ENCODE measurements around the gene ANKFN1.
"Not testable (repeated sequence)": the region's sequence is repeated elsewhere in the genome, so short reads cannot be mapped to it uniquely, and the experiment has no call there.

The ANKFN1 gene

DNA sequence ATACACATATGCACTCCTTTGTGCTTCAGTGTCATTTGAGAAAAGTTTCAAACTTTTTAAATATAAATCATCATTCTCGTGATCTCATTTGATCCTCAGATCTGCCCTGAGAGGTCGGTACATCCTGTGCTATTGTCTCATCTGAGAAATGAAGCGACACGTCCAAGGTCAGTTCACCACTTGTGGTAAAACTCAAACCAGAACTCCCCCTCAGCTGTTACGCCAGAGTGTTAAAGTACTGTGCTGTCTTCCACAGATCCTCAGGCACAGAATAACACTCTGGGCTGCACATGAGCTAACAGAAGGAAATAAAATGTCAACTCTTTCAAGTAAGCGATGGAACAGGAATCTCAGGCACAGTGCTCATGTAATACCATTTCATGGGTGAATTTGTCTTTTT, 31.4 kb downstream of the ANKFN1 start:
- no peak for DNase-seq (ENCODE audit: low spot score)

DNA sequence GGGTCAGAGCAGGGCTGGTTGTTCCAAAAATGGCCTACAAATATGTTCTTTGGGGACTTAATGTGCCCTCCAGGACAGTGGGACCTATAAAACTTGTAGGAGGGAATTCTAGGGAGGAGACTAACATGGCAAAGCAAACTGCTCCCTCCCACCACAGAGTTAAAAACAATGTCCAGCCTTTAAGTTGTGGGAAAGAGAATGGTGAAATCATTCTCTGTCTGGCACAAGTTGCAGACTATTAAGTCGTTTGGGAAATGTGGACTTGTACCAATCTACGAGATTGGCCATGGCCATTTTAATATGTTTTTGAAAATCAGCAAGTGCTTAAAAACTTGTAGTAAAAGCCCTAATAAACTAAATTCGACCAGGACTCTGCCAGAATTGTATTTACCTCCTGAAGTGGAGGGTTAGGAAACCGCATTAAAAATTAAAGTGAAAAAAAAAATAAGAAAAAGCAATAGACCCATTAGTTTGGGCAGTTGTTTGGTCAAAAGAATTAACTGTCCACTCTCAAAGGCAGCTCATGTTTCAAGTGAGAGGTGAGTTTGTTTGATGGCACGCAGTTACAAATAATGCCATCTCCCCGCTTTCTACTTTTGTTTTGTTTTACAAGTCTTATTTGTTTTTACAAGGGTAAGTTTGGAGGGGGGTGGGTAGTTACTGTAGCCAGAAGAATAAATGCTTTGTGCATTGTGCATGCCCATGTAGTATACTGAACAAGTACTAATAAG, 32.4 kb downstream of the ANKFN1 start:
- no peak for DNase-seq (ENCODE audit: low spot score)

DNA sequence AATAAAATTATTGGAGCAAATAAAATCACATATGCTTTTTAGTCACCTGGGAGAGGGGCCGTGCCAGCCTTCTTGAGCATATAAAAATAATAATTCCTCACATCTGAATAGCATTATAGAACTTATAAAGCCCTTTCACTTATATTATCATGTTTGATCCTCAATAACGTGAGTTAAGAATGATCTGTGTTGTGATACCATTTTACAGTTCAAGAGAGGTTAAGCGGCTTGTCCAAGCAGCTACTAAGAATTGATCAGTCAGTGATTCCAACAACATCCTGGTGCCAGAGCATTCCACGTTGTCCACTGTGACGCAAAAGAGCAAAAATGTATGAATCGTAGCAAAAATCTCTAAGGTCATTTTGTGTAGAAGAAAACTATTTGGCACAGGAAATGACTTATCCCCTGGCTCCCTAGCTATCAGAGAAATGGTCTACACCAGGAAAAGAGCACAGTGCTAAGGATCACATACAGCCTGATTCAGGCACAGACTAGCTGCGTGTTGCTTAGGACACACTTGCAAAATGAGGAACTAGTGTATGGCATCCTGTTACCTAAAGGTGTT, 33.0 kb downstream of the ANKFN1 start:
- DNase-seq (ENCODE audit: low spot score) = no peak

DNA sequence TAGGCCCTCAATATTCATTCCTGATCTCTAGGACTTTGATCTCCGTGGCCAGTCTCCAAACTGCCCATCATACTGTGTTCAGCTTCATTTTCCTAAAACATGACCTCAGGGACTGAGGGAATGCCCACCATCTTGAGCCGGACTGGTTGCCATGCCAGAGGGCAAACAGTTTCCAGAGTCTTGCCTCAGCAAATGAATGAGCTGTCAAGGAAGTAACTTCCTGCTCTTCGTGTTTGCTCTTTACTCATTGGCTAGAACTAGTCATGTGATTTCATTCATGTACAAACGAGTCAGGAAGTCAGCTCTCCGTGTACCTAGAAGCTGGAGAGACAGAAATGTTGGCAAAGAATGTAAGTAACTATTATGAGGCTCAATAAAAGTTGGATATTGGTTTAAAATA, 50.2 kb downstream of the ANKFN1 start:
- no peak for DNase-seq (ENCODE audit: low spot score)

DNA sequence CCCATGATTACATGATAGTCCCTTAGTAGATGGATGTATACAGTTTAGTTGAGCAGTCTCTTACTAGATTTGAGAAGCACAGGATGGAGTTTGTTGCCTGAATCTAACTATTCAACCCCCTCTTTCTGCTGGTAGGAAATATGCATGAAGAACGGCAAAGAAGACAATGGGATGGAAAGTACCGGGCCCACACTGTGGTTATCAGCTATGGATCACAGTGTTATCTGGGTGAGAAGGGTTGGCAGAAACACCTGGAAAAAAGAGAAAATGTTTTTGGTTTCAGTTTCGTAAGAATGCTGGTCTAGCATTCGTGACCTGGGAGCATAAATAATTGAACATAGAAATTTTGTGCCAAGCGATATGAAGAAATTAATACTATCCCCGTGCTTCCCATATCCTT, 53.1 kb downstream of the ANKFN1 start:
- no peak for DNase-seq (ENCODE audit: low spot score)

DNA sequence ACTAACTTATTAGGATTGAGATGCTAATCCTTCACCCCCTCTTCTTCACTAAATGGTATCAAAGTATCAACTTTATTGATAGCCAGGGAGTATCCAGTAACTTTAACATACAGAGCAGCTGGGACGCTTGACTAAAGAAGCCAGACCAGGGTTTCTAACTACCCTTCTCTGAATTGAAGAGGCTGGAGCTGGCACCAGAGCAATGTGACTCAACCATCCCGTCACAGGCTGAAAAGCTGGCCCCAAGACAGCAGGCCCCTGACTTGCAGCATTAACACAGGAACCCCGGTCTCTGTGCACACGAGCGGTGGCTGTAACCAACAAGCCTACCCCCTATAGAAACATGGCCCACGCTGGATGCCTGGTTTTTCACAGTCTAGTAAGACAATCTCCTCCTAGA, 59.8 kb downstream of the ANKFN1 start:
- DNase-seq (ENCODE audit: low spot score) = no peak

DNA sequence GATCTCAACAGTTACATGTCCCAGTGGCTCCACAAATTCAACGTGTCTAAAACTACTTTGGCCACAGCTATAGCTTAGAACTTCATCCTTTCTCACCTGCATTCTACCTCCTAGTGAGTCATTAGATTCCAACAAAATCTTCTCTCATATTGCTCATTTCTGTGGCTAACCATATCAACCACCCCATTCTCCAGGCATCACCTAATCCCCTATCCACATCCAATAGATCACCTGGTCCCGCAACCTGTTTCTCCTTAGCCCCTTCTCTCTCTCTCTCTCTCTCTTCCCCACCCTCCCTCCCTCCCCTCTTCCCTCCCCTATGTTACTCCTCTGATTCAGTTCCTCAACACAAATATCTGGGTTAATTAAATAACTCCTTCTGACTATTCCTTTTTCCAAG, 64.6 kb downstream of the ANKFN1 start:
- DNase-seq (ENCODE audit: low spot score) = no peak

DNA sequence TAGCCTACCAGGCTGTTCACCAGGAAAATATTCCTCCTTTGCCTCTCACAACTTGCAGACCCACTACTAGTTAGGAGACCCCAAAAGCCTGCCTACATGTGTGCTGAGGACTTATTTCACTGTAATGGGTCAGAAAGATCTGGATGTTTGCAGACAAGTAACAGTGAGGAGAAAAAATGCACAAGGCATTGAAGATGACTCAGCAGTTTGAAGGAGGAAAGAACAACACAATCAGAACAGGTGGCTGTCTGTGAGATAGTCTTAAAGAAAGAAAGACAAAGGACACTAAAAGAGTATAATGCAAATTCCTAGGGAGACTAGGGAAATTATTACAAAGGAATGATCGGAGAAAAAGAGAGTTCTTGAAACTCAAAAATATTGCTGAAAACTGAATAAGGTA, 69.0 kb downstream of the ANKFN1 start:
- no peak for DNase-seq (ENCODE audit: low spot score)

DNA sequence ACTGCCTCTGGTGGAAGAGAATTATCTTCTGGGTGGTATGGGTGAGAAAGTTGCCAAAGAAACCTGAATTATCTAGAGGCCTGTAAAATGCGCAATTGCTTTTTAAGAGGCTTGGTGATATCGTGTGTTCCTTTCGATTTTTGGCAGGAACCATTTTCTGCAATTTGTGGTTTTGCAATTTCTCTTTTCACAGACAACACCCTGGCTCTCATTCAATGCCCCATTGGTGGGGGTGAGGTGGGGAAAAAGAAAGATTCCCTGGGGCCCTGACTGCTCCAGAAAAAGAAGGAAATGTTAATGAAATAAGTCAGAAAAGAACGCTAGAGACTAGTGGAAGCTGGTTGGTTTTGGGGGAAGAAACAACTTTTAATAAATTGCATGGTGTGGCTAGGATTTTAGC, 77.4 kb downstream of the ANKFN1 start:
- no peak for DNase-seq (ENCODE audit: low spot score)

DNA sequence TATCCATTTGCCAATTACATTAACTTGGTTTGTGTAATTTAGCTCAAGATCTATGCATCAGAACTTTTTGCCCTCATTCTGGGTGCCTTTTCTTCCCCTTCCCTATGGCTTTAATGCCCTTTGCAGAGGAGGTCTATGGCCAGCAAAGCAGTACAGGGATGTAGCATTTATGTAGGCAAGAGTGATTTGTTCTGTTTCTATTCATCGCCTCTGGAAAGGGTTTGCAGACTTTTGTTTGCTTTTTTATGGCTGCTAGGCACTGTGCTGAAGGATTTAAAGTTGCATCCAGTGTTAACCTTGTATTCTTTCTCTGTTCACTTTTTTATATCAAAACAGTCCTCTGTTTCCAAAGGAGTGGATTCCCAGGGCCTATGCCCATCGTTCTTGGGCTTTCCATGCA, 78.0 kb downstream of the ANKFN1 start:
- no peak for DNase-seq (ENCODE audit: low spot score)

DNA sequence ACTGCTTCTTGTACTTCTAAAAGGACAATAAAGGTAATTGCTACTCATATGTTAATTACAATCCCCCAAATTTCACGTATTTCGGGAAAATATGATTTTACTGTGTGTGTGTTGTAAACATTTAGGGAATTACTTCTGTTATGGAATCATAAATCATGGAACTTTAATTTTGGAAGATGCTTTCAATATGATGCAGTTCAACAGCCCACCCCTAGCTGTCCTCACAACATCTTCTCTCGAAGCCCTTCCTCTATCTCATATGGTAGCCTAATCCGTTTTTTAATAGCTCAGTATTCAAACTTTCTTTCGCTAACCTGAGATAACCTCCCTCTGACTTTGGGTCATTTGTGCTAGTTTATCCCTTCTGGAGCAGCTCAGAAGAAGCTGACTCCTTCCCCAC, 78.4 kb downstream of the ANKFN1 start:
- DNase-seq (ENCODE audit: low spot score) = no peak

DNA sequence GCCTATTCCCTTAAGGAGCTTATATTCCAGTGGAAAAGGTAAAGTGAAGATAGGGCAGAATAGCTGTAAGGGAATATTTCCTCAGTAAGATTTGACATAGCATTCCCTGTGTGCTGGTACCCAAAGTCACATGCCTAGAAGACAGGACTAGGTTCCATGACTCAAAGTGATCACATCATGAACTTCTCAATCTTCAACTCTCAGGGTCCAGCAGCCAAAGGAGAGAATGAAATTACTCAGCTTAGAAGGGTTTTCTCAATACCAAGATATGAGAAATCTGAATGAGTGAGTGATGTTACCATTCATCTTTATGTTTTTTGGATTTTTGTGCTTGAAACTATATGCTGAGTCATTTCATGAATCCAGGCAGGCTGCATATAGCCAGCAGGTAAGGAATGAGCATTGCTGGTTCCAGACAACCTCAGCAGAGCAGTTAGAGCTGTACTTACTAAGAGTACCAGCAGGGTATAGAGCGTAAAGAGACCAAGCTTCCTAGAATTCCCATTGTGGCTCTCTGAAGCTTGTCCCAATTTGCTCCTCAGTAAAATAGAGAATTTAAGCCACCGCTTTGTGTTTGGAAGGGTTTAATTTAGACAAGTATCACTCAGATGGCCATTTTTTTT, 91.1 kb downstream of the ANKFN1 start:
- no peak for DNase-seq (ENCODE audit: low spot score)

DNA sequence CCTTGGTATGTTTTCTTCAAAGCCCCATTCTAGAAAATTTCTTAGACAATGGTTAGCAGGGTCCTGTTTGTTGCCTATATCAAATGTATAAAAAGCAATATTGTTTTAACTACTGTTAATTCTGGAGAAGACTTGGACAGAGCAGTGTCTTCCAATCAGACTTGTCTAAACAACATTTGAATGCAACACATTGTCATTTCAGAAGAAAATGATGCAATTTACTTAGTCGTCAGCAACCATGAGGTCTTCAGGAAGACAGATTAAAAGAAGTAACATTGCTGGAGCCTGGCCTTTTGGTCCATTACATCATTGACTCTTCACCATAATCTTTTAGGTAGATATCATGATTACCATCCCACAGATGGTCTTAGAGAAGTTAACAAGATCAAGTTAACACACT, 94.5 kb downstream of the ANKFN1 start:
- DNase-seq (ENCODE audit: low spot score) = no peak

DNA sequence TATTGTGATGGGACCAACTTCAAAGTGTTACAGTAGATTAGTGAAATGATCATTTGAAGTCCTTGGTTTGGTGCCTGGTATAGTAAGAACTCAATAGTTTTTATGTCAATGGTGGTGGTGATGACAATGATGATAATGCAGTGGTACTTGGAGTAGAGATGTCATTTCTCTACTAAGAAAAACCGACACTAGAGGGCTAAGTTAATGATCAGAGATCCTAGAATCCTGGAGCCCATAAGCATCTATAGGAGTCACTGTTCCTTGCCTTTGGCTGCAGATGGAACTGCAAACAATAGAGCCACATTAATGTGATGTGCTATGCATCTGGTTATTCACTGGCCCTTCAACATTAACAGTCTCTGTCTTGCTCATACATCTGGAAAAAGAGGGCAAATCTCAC, 103.8 kb downstream of the ANKFN1 start:
- no peak for DNase-seq (ENCODE audit: low spot score)

DNA sequence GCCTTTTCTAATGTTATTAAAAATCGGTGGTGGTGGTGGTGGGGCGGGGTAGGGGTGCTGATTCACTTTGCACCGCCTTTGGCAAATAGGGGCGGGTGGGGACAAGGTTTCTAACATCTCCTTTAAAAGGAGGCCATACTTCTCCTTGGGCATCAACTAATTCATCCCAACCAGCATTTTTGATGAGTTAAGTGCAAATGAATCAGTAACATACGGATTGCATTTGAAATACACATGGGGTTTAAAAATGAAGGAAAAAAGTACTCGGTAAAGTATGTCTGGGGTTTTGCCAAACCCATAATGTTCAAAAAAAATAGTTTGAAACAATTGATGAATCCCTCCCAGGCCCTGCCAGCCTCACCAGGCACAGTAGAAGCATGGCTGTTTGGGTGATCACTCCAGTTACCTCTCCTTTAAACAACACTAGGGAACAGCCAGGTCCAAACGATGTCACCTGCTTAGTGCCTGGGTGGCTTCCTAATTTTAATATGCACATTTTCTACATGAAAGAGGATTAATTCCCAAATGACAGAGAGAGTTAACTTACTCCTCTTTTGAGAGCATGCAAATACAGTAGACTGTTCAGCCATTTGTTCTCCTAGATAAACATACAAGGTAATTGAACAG, 107.2 kb downstream of the ANKFN1 start:
- no peak for DNase-seq (ENCODE audit: low spot score)

DNA sequence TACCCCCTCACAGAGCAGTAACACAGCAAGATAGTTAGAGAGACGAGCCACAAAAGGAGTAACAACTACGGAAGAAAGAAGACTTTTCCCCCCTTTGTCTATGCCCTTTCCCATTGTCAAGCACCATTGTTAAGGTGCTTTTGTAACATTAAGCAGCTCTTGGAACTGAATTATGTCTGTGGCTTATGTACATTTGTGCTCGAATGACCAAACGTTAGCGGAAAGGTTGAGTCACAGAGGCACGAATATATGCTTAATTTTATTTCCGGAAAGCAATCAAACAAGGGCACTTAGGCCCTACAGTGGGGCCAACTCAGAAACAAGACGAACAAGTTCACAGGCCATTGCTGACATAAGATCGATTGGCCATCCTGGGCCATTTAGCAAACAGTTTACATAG, 109.5 kb downstream of the ANKFN1 start:
- no peak for DNase-seq (ENCODE audit: low spot score)

DNA sequence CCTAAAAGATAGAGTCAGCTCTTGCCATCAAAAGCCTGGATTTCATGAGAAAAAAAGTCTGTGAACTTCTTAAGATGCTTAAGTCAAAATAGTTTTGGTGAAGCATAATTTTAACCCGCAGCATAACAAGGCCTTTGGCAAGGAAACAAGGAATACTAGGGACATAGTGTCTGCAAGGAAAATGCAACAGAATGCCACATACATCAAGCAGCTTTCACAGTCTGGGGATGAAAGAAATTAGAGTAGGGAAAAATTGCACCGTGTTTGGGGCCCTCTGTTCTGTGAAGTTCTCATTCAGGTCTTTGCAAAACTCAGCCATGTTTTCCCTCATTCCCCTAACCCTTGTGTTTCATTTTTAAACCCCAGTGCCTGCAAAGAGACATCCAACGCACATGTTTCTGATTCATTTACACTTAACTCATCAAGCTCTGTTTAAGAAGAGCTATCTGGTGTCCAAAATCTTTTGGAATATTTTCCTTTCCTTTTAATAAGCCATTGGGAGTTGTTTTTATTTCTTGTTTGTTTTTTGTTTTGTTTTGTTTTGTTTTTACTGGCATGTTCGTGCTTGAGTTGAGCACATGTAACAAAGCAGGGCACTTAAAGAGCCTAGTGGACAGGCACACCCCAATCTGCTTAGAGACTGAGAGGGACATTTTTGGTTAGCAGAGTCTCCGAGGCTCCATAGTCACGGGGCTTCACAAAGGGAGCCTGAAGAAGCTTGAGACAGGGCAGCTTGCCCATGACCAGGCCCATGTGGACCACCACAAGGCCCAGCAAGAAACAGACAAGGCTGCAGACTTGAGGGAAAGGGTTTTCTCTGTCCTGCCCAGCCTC, 116.5 kb downstream of the ANKFN1 start:
- DNase-seq (ENCODE audit: low spot score) = no peak

DNA sequence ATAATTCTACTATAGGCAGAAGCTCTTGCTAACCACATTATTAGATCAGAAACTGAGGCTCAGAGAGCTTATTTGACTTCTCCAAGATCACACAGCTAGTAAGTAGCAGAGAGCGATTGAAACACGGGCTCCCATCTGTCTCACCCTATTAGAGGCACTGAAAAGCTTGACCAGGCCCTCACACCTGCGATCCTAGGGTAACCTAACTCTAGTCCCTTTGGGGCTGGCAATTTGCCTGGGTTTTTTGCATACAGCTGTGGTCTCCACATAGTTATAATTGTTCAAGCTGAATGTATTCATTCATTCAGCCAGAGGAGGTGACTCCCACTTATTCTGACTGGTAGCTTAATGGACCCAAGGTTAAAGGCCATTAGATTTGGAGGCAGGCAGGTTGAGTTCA, 121.2 kb downstream of the ANKFN1 start:
- no peak for DNase-seq (ENCODE audit: low spot score)

DNA sequence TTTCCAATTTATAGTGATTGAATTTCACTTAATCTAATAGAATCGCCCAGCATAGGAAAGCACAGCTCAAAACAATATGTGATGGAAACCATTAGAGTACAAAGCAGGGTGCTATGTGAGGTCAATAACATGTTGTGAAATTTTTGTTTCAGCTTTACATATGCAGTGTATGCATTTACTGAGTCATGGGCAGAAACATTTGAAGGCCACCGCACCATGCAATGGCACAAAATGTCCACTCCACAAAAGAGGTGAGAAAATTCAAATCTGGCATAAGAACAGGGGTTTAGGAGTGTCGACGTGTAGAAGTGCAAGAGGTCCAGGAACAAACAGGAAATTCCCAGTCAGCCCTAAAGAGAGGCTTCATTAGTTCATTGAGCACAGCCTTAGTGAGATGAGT, 131.2 kb downstream of the ANKFN1 start:
- no peak for DNase-seq (ENCODE audit: low spot score)

DNA sequence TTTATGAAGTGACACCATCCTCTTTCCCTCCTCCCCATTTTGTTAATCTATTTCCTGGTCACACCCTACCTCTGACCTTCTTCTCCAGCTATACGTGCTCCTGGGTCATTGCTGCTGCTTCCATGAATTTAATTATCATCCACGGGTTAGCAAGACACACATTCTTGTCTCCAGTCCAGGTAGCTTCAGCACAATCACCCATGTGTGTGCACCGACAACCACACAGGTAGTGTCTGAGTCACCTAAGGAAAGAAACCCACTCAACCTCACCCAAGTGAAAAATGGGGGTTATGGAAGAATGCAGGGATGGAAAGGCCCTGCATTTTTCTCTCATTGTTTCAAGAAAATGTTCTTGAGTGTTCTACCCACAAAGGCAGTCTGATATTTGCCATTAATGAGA, 135.5 kb downstream of the ANKFN1 start:
- DNase-seq (ENCODE audit: low spot score) = not testable (repeated sequence)

DNA sequence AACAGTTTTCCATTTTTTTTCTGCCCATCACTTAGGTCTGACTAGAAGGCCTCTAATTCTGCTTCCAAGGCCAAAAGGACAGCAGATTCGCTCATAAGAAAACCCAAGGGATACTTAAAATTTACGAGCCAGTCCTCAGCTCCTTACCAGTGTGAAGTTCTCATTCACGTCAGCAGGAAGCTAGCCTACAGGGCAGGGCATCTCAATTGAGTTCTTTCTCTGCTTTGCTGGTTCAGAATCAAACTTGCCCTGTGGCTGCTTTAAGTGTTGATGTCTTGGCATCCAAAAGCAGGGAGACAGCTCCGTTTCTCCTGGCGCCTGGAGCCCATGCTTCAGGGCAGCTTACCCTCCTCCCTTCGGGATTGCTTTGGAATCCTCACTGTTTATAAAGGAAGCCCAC, 136.0 kb downstream of the ANKFN1 start:
- DNase-seq (ENCODE audit: low spot score) = no peak

DNA sequence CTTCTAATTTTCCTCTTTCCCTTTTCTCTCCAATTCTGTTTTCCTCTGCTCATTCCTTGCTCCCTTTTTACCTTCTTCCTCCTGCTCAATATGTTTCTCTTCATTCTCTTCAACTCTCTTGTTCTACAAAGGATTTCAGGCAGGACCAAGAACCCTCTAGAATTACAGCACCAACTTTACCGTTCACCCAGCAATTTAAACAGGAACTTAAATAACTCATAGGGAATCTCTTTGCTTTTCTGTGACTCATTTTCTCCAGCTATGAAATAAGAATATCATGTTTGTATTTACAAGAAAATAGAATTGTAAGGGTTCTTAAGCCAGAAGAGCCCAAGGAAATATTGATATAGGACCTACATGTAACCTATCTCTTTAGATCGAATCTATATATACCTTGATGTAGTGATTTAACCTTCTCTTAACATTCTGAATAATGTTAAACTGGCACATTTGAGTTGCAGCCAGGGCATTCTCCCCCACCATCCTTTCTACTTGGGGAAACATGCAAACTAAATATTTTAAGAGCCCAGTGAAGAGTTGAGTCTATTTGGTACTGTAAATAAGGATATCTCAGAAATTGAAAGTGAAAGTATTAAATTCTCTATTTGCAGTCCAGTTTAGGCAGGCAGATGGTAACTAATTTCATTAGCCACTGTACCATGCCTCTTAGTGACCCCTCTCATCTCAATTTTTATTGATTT, 137.0 kb downstream of the ANKFN1 start:
- no peak for DNase-seq (ENCODE audit: low spot score)

Measured in CD4-positive, alpha-beta T cell treated with Interleukin-15 for 4 hours (primary cell).